ENCODE measurements around the gene HBQ1.
"Not testable (repeated sequence)": the region's sequence is repeated elsewhere in the genome, so short reads cannot be mapped to it uniquely, and the experiment has no call there.

The HBQ1 gene

GRCh38 chr16:142405-142967, 37.8 kb upstream of the HBQ1 start:
- DNase-seq (ENCODE audit: low spot score), result no peak
- TF ChIP-seq CTCF (IDR thresholded peaks at IDR 0.05; ENCODE audit: extremely low read depth, missing control alignments), result no peak

GRCh38 chr16:143047-143446, 37.2 kb upstream of the HBQ1 start:
- TF ChIP-seq CTCF (IDR thresholded peaks at IDR 0.05; ENCODE audit: extremely low read depth, missing control alignments), result no peak
- no peak for DNase-seq (ENCODE audit: low spot score)

GRCh38 chr16:143456-143855, 36.8 kb upstream of the HBQ1 start:
- TF ChIP-seq CTCF (IDR thresholded peaks at IDR 0.05; ENCODE audit: extremely low read depth, missing control alignments), result no peak
- no peak for DNase-seq (ENCODE audit: low spot score)

- DNase-seq (ENCODE audit: low spot score), result no peak
- no peak for TF ChIP-seq CTCF (IDR thresholded peaks at IDR 0.05; ENCODE audit: extremely low read depth, missing control alignments)
These were observed 35.4 kb upstream of the HBQ1 start for GRCh38 chr16:144797-145252.

- no peak for DNase-seq (ENCODE audit: low spot score)
- TF ChIP-seq CTCF (IDR thresholded peaks at IDR 0.05; ENCODE audit: extremely low read depth, missing control alignments), result no peak
These were observed 33.6 kb upstream of the HBQ1 start for GRCh38 chr16:146646-147045.

- no peak for DNase-seq (ENCODE audit: low spot score)
- TF ChIP-seq CTCF (IDR thresholded peaks at IDR 0.05; ENCODE audit: extremely low read depth, missing control alignments), result no peak
These were observed 31.1 kb upstream of the HBQ1 start for GRCh38 chr16:149024-149660.

GRCh38 chr16:152141-153128, 27.8 kb upstream of the HBQ1 start, which contains the start of gene HBZ:
HBZ (plus strand) TSS chr16:152644; CDS start chr16:152910, 266 bp downstream.
- TF ChIP-seq CTCF (IDR thresholded peaks at IDR 0.05; ENCODE audit: extremely low read depth, missing control alignments), result no peak
- DNase-seq (ENCODE audit: low spot score), result no peak

GRCh38 chr16:153129-153521, 27.1 kb upstream of the HBQ1 start:
- DNase-seq (ENCODE audit: low spot score), result not testable (repeated sequence)

GRCh38 chr16:153550-154216, 26.6 kb upstream of the HBQ1 start:
- not testable (repeated sequence) for DNase-seq (ENCODE audit: low spot score)
